Mucosa of rectum (tissue), 2 donors: ENCODE data around the gene SMARCAL1.
"Not testable (repeated sequence)": the region's sequence is repeated elsewhere in the genome, so short reads cannot be mapped to it uniquely, and the experiment has no call there.

Experiments
- H3K27ac ChIP-seq, 2 donors: one replicate each; pipeline ENCODE4 v1.7.0; 2013; ENCODE audit warnings: inconsistent platforms in 2 of 2, low read depth in 2 of 2, low read length in 2 of 2
- H3K27me3 ChIP-seq, 2 donors: one replicate each; pipeline ENCODE4 v1.7.0; 2013; ENCODE audit warnings: low read length in 2 of 2; ENCODE audit not compliant: control insufficient read depth in 2 of 2, insufficient read depth in 2 of 2
- H3K36me3 ChIP-seq, 2 donors: one replicate each; pipeline ENCODE4 v1.7.0; 2013; ENCODE audit warnings: low read length in 2 of 2; ENCODE audit not compliant: control insufficient read depth in 2 of 2, insufficient read depth in 2 of 2
- H3K4me1 ChIP-seq, 2 donors: one replicate each; pipeline ENCODE4 v1.7.0; 2013; ENCODE audit warnings: low read length in 2 of 2, mild to moderate bottlenecking in 1 of 2; ENCODE audit not compliant: control insufficient read depth in 2 of 2, insufficient read depth in 2 of 2
- H3K4me3 ChIP-seq, 2 donors: one replicate each; pipeline ENCODE4 v1.7.0; 2013; ENCODE audit warnings: low read length in 2 of 2
- H3K9ac ChIP-seq, 2 donors: one replicate each; pipeline ENCODE4 v1.7.0; 2013; ENCODE audit warnings: low read length in 2 of 2, low read depth in 1 of 2, mild to moderate bottlenecking in 1 of 2
- H3K9me3 ChIP-seq, 2 donors: one replicate each; pipeline ENCODE4 v1.7.0; 2013; ENCODE audit warnings: low read length in 2 of 2; ENCODE audit not compliant: control insufficient read depth in 2 of 2
- donor health status: healthy.
- donor health status: Normal muscosa, but diverticular disease.

The SMARCAL1 gene

GRCh38 chr2:216373896-216374295, 38.4 kb upstream of the SMARCAL1 start:
- H3K27ac ChIP-seq, result no peak overlapping the region
- peaks cover 23 to 28% of the 10 kb centered on the region in 2 donors for H3K27me3 ChIP-seq
- H3K4me3 ChIP-seq, result no peak overlapping the region
- H3K9me3 ChIP-seq, result no peaks in the 10 kb centered on the region
- H3K36me3 ChIP-seq, result no peaks in the 10 kb centered on the region
- H3K9ac ChIP-seq, result no peak overlapping the region
- H3K4me1 ChIP-seq, result no peaks in the 10 kb centered on the region

- Histone ChIP-seq H3K4me3 (no peak overlapping the region), H3K9me3 (no peaks in the 10 kb centered on the region), H3K9ac (no peak overlapping the region), H3K36me3 (no peaks in the 10 kb centered on the region), H3K27me3 (peaks cover 17 to 25% of the 10 kb centered on the region in 2 donors), H3K4me1 (no peaks in the 10 kb centered on the region), H3K27ac (no peak overlapping the region)
These were observed 37.0 kb upstream of the SMARCAL1 start for GRCh38 chr2:216375286-216375685.

DNA sequence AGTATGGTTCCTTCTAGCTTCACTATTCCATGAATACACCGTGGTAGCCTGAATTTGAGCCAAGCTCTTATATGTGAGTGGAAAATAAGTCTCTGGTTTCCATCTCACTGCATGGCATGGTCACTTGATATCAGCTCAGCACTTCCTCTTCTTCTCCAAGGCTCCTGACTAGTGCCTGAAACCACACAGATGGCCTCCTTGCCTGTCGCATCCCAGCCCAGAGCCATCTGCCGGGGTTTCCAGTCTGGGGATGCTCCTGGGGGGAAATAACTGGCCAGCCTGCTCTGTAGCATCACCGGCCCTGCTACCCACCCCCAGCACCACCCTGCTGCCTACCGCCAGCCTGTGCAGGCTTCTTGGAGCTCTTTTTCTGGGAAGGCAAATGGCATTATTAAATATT, 32.3 kb upstream of the SMARCAL1 start:
- Histone ChIP-seq H3K27me3 (peaks cover 0 to 2% of the 10 kb centered on the region in 2 donors), H3K4me1 (no peaks in the 10 kb centered on the region), H3K4me3 (no peak overlapping the region), H3K9ac (no peak overlapping the region), H3K27ac (no peak overlapping the region), H3K36me3 (no peaks in the 10 kb centered on the region), H3K9me3 (no peaks in the 10 kb centered on the region)

DNA sequence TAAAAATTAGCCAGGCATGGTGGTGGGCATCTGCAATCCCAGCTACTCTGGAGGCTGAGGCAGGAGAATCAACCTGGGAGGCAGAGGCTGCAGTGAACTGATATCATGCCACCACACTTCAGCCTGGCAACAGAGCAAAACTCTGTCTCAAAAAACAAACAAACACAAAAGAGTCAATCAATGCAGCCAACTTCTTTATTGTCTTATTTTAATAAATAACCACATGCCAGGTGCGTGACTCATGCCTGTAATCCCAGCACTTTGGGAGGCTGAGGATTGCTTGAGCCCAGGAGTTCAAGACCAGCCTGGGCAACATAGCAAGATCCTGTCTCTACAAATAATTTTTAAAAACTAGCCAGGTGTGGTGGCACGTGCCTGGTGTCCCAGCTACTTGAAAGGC, 27.9 kb upstream of the SMARCAL1 start:
- H3K9ac ChIP-seq, H3K27me3 ChIP-seq, H3K4me1 ChIP-seq, H3K36me3 ChIP-seq, H3K4me3 ChIP-seq, H3K9me3 ChIP-seq, H3K27ac ChIP-seq: not testable (repeated sequence)

DNA sequence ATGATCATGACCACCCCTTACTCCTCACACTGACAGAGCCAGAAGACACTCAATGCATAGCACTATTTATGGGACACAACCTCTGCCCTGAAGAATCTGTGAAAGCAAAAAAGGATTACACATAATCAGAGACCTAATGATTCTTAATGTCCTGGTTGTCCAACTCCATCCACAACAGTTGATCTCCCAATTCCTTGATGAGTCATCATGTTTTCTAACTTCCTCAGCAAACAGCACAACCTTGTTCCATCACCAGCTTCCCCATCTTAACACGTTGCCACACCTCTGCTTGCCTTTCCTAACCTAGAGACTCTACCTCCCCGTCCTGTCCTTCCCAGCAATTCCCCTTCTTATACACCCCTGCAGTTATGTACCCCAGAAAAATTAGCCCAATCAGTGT, 26.8 kb upstream of the SMARCAL1 start:
- H3K27ac ChIP-seq, result no peak overlapping the region
- H3K9ac ChIP-seq, result no peak overlapping the region
- H3K36me3 ChIP-seq, result no peaks in the 10 kb centered on the region
- H3K9me3 ChIP-seq, result no peaks in the 10 kb centered on the region
- H3K4me3 ChIP-seq, result no peak overlapping the region
- no peaks in the 10 kb centered on the region for H3K27me3 ChIP-seq
- H3K4me1 ChIP-seq, result no peaks in the 10 kb centered on the region

DNA sequence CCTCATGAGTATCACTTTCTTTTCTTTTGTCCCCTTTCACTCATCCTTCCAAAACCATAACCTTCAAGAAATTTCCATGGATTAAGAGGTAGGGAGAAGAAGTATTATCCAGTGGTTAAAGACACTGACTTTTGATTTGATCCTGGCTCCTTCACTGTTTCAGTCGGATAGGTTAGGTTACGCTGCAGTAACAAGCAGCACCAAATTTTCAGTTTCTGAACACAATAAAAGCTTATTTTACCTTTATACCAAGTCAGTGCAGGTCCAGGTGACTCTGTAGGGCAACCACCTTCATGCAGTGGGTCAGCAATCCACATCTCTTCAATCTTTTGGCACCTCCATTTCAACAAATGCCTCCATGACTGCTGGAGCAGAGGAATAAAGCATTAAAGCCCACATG, 25.0 kb upstream of the SMARCAL1 start:
- H3K4me3 ChIP-seq, result no peak overlapping the region
- no peaks in the 10 kb centered on the region for H3K27me3 ChIP-seq
- no peaks in the 10 kb centered on the region for H3K4me1 ChIP-seq
- H3K9me3 ChIP-seq, result no peaks in the 10 kb centered on the region
- no peak overlapping the region for H3K27ac ChIP-seq
- H3K36me3 ChIP-seq, result no peaks in the 10 kb centered on the region
- H3K9ac ChIP-seq, result no peak overlapping the region

DNA sequence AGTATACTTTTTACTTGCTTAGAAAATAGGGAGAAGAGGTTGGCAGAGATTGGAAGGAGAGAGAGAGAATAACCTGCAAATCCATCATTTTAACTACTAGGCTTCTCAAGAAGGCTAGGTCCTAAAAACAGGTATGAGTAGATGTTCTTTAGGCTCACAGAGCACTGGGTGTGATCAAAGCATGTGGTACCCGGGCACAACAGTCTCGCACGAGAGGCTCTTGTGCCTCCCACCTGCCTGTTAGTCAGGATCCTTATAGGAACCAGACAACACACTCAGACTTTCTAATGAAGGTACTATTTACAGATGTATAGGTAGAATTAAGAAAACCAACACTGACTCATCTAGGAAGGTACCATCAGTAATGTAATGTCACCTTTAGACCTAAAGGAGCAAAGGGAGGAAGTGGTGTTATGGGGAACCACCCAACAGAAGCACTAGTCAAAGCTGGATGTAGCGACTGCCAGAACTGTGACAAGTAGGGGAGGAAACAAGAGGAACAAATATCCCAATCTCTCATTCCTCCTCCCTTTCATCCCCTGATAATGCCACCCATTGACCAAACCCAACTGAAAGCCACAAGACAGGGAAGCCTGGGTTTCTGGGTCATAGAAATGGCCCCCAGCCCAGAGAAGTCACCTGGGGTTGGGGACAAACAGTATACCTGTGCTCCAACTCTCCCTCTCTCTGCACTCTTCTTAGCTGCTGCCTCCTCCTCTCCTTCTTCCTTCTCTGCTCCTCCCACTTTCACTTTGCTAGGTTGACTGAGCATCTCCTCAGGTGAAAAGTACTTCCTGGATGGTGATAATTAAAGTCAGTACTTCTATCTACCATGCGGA, 24.0 kb upstream of the SMARCAL1 start:
- Histone ChIP-seq H3K9ac (no peak overlapping the region), H3K27ac (no peak overlapping the region), H3K36me3 (no peaks in the 10 kb centered on the region), H3K4me3 (no peak overlapping the region), H3K4me1 (no peaks in the 10 kb centered on the region), H3K9me3 (no peaks in the 10 kb centered on the region), H3K27me3 (no peaks in the 10 kb centered on the region)

- H3K9ac ChIP-seq, result no peak overlapping the region
- no peaks in the 10 kb centered on the region for H3K4me1 ChIP-seq
- no peak overlapping the region for H3K27ac ChIP-seq
- H3K36me3 ChIP-seq, result no peaks in the 10 kb centered on the region
- no peaks in the 10 kb centered on the region for H3K27me3 ChIP-seq
- no peaks in the 10 kb centered on the region for H3K9me3 ChIP-seq
- no peak overlapping the region for H3K4me3 ChIP-seq
These were observed 22.7 kb upstream of the SMARCAL1 start for GRCh38 chr2:216389570-216389969.

GRCh38 chr2:216391401-216391800, 20.9 kb upstream of the SMARCAL1 start:
- Histone ChIP-seq H3K27me3 (no peaks in the 10 kb centered on the region), H3K27ac (no peak overlapping the region), H3K4me1 (no peaks in the 10 kb centered on the region), H3K36me3 (no peaks in the 10 kb centered on the region), H3K9me3 (no peaks in the 10 kb centered on the region), H3K9ac (no peak overlapping the region), H3K4me3 (no peak overlapping the region)

DNA sequence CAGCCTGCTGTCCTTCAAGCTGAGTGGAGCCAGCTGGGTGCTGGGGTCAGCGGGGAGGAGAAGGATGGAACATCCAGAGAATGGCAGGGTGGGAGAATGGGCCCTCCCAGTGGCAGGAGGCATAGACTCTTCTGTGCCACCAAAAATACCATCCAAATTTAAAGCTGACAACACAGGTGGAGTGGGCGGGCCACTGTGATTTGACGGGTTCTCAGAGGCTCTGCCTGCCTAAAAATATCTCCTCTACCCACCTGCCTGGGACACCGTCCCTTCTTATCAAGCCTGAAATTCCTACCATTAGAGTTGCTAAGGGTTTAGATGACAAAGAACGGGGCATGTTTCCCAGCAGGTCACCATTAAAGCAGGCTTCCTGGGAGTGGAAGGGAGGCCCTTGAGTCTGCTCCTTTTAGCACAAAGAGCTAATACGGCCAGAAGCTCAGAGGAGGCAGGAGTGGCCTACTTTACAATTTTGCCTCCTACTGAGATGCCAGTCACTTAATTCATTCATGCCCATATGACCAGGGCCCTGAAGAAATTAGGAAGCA, 20.2 kb upstream of the SMARCAL1 start:
- H3K9me3 ChIP-seq, result no peaks in the 10 kb centered on the region
- H3K36me3 ChIP-seq, result no peaks in the 10 kb centered on the region
- H3K27ac ChIP-seq, result no peak overlapping the region
- H3K4me3 ChIP-seq, result no peak overlapping the region
- H3K9ac ChIP-seq, result no peak overlapping the region
- H3K4me1 ChIP-seq, result no peaks in the 10 kb centered on the region
- no peaks in the 10 kb centered on the region for H3K27me3 ChIP-seq
